ENCODE results near the gene BHLHE40.

The BHLHE40 gene

GRCh38 chr3:5013021-5013906 lies 34.0 kb downstream of the BHLHE40 start:
- H3K4me1 ChIP-seq (ENCODE audit: insufficient read depth, low read length), result peaks cover 32% of the 10 kb centered on the region
- H3K4me3 ChIP-seq (ENCODE audit: low read depth in 1 of 2, low read length in 2 of 2), result no peak overlapping the region
- H3K9ac ChIP-seq (ENCODE audit: low read depth, low read length), result no peak overlapping the region
- H3K79me2 ChIP-seq (ENCODE audit: insufficient read depth, low read length), result no peaks in the 10 kb centered on the region
- no peaks in the 10 kb centered on the region for H3K27me3 ChIP-seq (ENCODE audit: insufficient read depth, low read length, poor library complexity)
- DNase-seq (no peak), ATAC-seq (ENCODE audit: insufficient read depth, low read depth) (no peak)
- no peak overlapping the region for H3K4me2 ChIP-seq (ENCODE audit: insufficient read depth, low read length)
- no peaks in the 10 kb centered on the region for H4K20me1 ChIP-seq (ENCODE audit: insufficient read depth, low read length)
- no peaks in the 10 kb centered on the region for H3K9me3 ChIP-seq (ENCODE audit: insufficient read depth, low read length, severe bottlenecking)
- H3K36me3 ChIP-seq (ENCODE audit: insufficient read depth, low read length), result no peaks in the 10 kb centered on the region
- H2AFZ ChIP-seq (ENCODE audit: low read depth, low read length), result no peak overlapping the region
- TF ChIP-seq, protein P1, sequence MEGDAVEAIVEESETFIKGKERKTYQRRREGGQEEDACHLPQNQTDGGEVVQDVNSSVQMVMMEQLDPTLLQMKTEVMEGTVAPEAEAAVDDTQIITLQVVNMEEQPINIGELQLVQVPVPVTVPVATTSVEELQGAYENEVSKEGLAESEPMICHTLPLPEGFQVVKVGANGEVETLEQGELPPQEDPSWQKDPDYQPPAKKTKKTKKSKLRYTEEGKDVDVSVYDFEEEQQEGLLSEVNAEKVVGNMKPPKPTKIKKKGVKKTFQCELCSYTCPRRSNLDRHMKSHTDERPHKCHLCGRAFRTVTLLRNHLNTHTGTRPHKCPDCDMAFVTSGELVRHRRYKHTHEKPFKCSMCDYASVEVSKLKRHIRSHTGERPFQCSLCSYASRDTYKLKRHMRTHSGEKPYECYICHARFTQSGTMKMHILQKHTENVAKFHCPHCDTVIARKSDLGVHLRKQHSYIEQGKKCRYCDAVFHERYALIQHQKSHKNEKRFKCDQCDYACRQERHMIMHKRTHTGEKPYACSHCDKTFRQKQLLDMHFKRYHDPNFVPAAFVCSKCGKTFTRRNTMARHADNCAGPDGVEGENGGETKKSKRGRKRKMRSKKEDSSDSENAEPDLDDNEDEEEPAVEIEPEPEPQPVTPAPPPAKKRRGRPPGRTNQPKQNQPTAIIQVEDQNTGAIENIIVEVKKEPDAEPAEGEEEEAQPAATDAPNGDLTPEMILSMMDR (IDR thresholded peaks at IDR 0.05; ENCODE audit: borderline replicate concordance, extremely low read depth, low read length, poor library complexity, severe bottlenecking), result no peak
- no peak for TF ChIP-seq EZH2 (IDR thresholded peaks at IDR 0.05; ENCODE audit: borderline replicate concordance, low read depth, low read length, severe bottlenecking)
- H3K27ac ChIP-seq (ENCODE audit: low read length), result no peak overlapping the region

DNA sequence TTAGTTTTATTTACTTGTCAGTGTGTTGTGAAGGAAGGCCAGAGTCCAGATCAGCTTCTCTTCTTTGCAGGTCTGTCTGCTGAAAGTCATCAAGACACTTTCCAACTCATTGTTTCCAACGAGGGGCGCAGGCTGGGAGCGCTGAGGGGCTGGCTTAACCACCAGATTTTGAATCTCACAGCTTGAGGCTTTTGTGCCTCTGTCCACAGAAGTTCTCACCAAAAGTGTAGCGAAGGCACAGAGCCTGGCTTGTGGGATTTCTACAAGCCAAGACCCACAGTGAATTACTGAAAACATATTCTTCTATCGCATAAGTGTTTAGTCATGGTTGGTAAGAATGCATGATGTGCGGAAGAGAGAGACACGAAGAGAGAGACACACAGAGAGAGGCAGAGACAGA lies 35.2 kb downstream of the BHLHE40 start:
- TF ChIP-seq, protein P1 (IDR thresholded peaks at IDR 0.05; ENCODE audit: borderline replicate concordance, extremely low read depth, low read length, poor library complexity, severe bottlenecking), result no peak
- no peak for TF ChIP-seq EZH2 (IDR thresholded peaks at IDR 0.05; ENCODE audit: borderline replicate concordance, low read depth, low read length, severe bottlenecking)
- no peaks in the 10 kb centered on the region for H3K27me3 ChIP-seq (ENCODE audit: insufficient read depth, low read length, poor library complexity)
- no peak for ATAC-seq (ENCODE audit: insufficient read depth, low read depth)
- no peak overlapping the region for H3K9ac ChIP-seq (ENCODE audit: low read depth, low read length)
- no peaks in the 10 kb centered on the region for H3K79me2 ChIP-seq (ENCODE audit: insufficient read depth, low read length)
- H3K4me1 ChIP-seq (ENCODE audit: insufficient read depth, low read length), result peaks cover 32% of the 10 kb centered on the region
- no peaks in the 10 kb centered on the region for H4K20me1 ChIP-seq (ENCODE audit: insufficient read depth, low read length)
- no peak overlapping the region for H3K4me3 ChIP-seq (ENCODE audit: low read depth in 1 of 2, low read length in 2 of 2)
- DNase-seq, result no peak
- H3K36me3 ChIP-seq (ENCODE audit: insufficient read depth, low read length), result no peaks in the 10 kb centered on the region
- H3K27ac ChIP-seq (ENCODE audit: low read length), result no peak overlapping the region
- H3K4me2 ChIP-seq (ENCODE audit: insufficient read depth, low read length), result no peak overlapping the region
- no peaks in the 10 kb centered on the region for H3K9me3 ChIP-seq (ENCODE audit: insufficient read depth, low read length, severe bottlenecking)
- H2AFZ ChIP-seq (ENCODE audit: low read depth, low read length), result no peak overlapping the region

GRCh38 chr3:5015056-5015455 lies 35.8 kb downstream of the BHLHE40 start:
- DNase-seq (no peak), ATAC-seq (ENCODE audit: insufficient read depth, low read depth) (no peak)
- no peak overlapping the region for H3K27ac ChIP-seq (ENCODE audit: low read length)
- H3K9me3 ChIP-seq (ENCODE audit: insufficient read depth, low read length, severe bottlenecking), result no peaks in the 10 kb centered on the region
- H3K4me2 ChIP-seq (ENCODE audit: insufficient read depth, low read length), result no peak overlapping the region
- peaks cover 32% of the 10 kb centered on the region for H3K4me1 ChIP-seq (ENCODE audit: insufficient read depth, low read length)
- TF ChIP-seq, protein P1 (IDR thresholded peaks at IDR 0.05; ENCODE audit: borderline replicate concordance, extremely low read depth, low read length, poor library complexity, severe bottlenecking), result no peak
- TF ChIP-seq EZH2 (IDR thresholded peaks at IDR 0.05; ENCODE audit: borderline replicate concordance, low read depth, low read length, severe bottlenecking), result no peak
- no peaks in the 10 kb centered on the region for H3K36me3 ChIP-seq (ENCODE audit: insufficient read depth, low read length)
- no peak overlapping the region for H3K9ac ChIP-seq (ENCODE audit: low read depth, low read length)
- no peak overlapping the region for H3K4me3 ChIP-seq (ENCODE audit: low read depth in 1 of 2, low read length in 2 of 2)
- H3K79me2 ChIP-seq (ENCODE audit: insufficient read depth, low read length), result no peaks in the 10 kb centered on the region
- no peaks in the 10 kb centered on the region for H4K20me1 ChIP-seq (ENCODE audit: insufficient read depth, low read length)
- H3K27me3 ChIP-seq (ENCODE audit: insufficient read depth, low read length, poor library complexity), result no peaks in the 10 kb centered on the region
- H2AFZ ChIP-seq (ENCODE audit: low read depth, low read length), result no peak overlapping the region

Data from DND-41 (cell line).